Activated naive CD8-positive, alpha-beta T cell treated with anti-CD3 and anti-CD28 coated beads, Interleukin-2, amount 50 U/mL, for 16 hours (primary cell): ENCODE results near the gene FOXN1.
"Not testable (repeated sequence)": the region's sequence is repeated elsewhere in the genome, so short reads cannot be mapped to it uniquely, and the experiment has no call there.

Experiments
- DNase-seq: peaks from one replicate; pipeline ENCODE4 v3.0.0-alpha.2; 2020; ENCODE audit warnings: low read depth, low spot score

Gene FOXN1, protein sequence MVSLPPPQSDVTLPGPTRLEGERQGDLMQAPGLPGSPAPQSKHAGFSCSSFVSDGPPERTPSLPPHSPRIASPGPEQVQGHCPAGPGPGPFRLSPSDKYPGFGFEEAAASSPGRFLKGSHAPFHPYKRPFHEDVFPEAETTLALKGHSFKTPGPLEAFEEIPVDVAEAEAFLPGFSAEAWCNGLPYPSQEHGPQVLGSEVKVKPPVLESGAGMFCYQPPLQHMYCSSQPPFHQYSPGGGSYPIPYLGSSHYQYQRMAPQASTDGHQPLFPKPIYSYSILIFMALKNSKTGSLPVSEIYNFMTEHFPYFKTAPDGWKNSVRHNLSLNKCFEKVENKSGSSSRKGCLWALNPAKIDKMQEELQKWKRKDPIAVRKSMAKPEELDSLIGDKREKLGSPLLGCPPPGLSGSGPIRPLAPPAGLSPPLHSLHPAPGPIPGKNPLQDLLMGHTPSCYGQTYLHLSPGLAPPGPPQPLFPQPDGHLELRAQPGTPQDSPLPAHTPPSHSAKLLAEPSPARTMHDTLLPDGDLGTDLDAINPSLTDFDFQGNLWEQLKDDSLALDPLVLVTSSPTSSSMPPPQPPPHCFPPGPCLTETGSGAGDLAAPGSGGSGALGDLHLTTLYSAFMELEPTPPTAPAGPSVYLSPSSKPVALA

DNA sequence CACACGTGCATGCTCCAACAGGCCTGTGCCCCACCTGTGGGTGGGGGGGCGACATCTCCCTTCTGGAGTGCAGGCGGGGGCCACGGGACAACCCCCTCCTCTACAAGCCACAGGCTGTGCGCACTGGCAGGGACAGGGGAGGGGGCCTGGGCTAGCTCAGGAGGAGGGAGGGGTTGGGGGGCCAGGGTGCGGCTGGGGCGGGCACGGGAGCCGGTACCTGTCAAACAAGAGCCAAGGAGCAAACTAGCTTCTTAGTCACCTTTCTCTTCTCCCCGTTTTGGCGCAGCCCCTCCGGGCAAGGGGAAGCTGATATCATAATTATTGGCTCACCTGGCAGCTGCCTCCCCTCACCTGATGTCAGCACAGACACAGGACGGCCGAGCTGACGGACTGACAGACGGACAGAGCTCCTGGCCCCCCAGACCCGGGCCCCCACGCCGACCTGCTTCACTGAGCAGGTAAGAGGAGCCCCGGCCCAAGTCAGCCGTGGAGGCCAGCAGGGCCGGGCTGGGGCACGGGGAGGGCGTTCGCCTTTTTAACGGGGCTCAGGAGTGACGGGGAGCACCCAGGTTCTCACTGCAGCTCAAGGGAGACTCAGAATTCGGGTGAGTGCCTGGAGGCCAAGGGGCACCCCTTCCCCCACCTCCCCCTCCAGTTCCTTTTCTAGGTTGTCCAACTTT lies at the start of gene FOXN1:
Gene FOXN1, plus strand, starts transcription at position 363 of the 680 bp plus-strand sequence. CDS start 17,622 bp downstream, outside the sequence.
- DNase-seq: no peak

GRCh38 chr17:28457890-28458289 lies 48.3 kb upstream of the FOXN1 start:
- no peak for DNase-seq

DNA sequence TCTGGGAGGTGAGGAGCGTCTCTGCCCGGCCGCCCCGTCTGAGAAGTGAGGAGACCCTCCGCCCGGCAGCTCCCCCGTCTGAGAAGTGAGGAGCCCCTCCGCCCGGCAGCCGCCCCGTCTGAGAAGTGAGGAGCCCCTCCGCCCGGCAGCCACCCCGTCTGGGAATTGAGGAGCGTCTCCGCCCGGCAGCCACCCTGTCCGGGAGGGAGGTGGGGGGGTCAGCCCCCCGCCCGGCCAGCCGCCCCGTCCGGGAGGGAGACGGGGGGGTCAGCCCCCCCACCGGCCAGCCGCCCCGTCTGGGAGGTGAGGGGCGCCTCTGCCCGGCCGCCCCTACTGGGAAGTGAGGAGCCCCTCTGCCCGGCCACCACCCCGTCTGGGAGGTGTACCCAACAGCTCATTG lies 47.3 kb upstream of the FOXN1 start:
- not testable (repeated sequence) for DNase-seq

DNA sequence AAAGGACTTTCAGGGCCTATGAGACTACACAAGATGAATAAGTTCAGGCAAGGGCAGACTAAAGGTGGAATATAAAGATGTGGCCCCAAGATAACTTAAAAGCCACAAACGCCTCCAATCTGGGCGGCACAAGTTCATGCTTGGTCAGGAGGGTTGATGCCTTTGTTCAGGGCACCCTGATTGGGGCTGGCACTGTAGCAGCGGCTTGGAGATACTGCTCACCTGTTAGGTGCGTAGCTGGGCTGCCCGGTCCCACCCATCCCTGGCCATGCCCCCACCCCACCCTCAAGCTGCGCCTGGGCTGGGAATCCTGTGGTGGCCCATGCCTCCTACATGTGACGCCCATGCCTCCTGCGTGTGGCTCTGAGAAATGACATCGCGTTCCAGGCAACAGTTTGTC lies 45.2 kb upstream of the FOXN1 start:
- DNase-seq: no peak

DNA sequence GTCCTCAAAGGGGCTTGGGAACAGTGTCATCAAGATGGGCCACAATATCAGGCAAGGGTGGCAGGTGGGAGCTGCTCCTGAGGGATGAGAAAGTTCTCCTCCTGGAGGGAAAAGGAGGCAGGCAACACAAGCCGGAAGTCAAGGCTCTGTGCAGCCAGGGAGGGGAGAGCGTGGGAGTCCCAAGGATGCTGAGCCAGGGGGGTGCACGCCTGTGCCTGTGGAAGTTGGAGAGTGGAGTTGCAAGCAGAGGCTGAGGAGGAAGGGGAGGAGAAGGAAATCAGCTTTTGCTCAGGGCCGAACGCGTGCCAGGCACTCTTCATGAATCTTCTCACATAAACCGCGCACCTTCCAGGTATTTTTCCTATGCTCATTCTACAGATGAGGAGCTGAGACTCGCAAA lies 40.1 kb upstream of the FOXN1 start:
- no peak for DNase-seq

- DNase-seq: no peak
Observed at GRCh38 chr17:28466521-28467048, 39.6 kb upstream of the FOXN1 start.

- no peak for DNase-seq
Observed at GRCh38 chr17:28467456-28468025, 38.6 kb upstream of the FOXN1 start.

DNA sequence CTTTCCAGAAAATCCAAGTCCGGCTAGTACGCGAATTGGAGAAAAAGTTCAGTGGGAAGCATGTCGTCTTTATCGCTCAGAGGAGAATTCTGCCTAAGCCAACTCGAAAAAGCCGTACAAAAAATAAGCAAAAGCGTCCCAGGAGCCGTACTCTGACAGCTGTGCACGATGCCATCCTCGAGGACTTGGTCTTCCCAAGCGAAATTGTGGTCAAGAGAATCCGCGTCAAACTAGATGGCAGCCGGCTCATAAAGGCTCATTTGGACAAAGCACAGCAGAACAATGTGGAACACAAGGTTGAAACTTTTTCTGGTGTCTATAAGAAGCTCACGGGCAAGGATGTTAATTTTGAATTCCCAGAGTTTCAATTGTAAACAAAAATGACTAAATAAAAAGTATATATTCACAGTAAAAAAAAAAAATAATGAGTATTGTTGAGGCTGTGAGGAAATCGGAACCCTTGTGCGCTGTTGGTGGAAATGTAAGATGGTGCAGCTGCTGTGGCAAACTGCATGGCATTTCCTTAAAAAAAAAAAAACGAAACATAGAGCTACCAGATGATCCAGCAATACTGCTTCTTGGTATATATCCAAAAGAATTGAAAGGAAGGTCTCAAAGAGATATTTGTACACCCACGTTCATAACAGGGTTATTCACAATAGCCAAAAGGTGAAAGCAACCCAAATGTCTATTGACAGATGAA lies 38.0 kb upstream of the FOXN1 start:
- not testable (repeated sequence) for DNase-seq

- no peak for DNase-seq
Observed at GRCh38 chr17:28468781-28469180, 37.4 kb upstream of the FOXN1 start.

- DNase-seq: no peak
Observed at GRCh38 chr17:28469376-28469775, 36.8 kb upstream of the FOXN1 start.

DNA sequence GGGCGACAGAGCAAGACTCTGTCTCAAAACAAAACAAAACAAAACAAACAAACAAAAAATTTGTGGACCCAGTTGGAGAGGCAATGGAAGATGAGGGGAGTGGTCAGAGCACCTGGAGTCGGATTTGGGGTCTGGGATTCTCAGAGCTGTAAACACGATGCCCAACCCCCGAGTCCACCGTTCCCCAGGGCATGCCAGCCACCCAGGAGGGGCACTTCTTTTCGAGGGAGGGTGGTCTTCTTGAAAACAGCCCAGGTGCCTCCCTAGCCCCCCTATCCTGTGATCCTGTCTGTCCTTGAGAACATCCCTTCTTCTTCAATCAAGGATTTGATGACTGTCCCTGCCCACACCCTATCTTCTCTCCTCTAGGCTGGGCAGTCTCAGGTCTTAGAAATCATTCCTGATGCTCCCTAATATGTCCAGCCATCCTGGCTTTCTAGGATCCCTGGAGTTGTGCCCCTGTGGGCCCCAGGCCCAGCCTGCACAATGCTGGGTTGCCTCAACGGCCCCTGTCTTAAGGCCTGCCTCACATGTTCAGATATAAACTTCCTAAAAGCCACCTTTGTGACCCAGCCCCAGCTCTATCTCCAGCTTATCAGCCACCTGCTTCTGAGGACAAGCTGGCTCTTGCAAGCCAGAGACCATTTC lies 35.8 kb upstream of the FOXN1 start:
- DNase-seq: no peak

- DNase-seq: no peak
Observed at GRCh38 chr17:28470914-28471366, 35.2 kb upstream of the FOXN1 start.

DNA sequence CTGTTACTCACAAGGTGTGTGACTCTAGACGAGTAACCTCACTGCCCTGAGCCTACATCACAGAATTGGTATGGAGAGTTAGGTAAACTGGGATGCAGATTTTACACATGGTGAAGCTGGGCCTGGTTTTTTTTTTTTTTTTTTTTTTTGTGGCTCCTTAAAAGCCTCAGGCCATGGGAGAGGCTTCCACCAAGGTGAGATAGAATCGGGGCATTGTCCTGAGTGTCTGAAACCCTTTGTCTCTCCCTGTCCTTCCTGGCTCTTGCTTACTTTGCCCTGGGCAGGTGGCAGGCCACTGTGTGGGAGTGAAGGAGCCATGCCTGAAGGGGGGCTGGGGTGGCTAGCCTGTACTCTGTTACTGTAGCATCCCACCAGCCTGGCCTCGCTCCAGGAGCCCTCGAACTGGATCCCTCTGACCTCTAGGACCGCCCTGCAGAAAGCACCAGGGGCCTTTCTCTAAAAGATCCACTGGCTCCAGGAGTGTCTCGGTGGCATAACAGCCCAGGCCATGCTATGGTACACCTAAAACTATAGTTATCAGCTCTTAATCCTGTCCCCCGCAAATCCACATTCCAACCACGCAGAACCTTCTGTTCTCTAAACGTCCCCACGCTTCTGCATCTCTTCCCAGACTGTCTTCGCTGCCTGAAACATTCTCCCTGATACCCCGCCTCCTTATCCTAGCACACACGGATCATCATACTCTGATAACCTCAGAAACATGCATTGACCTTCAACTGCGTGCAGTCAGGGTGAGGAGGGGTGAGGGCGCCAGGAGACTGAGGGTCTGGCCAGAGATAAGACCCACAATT lies 34.4 kb upstream of the FOXN1 start:
- DNase-seq: no peak

DNA sequence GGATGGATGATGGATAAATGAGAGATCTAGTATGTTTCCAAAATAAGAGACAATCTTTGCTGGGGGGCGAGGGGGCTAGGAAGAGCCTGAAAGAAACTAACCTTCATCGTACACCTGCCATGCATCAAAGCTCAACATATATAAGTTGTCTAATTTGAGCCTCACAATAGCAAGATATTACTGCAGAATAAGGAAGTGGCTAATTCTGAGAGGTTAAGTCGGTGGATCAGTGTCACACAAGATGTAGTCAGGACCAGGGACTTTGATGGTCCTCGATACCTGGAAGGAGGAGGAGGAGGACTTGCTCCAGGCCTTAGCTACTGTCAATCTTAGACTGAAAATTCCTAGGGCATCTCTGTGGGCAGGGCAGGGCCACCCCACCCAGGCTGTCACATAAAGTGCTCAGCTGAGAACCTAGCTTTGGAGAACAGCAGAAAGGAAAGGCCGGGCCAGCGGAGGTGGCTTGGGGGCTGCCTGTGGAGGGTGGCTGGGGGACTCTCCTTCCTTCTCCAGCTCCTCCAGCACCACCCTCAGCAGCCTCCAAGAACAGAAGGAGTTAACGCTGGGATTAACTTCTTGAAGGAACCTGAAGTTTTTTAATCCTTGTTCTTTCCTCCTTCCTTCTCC lies 33.2 kb upstream of the FOXN1 start:
- no peak for DNase-seq

- no peak for DNase-seq
Observed at GRCh38 chr17:28473542-28473941, 32.6 kb upstream of the FOXN1 start, which contains the start of gene SLC13A2. Gene SLC13A2 (plus strand): TSS chr17:28473644. CDS start chr17:28473713, 69 bp downstream.

- no peak for DNase-seq
Observed at GRCh38 chr17:28474111-28474531, 32.0 kb upstream of the FOXN1 start.

DNA sequence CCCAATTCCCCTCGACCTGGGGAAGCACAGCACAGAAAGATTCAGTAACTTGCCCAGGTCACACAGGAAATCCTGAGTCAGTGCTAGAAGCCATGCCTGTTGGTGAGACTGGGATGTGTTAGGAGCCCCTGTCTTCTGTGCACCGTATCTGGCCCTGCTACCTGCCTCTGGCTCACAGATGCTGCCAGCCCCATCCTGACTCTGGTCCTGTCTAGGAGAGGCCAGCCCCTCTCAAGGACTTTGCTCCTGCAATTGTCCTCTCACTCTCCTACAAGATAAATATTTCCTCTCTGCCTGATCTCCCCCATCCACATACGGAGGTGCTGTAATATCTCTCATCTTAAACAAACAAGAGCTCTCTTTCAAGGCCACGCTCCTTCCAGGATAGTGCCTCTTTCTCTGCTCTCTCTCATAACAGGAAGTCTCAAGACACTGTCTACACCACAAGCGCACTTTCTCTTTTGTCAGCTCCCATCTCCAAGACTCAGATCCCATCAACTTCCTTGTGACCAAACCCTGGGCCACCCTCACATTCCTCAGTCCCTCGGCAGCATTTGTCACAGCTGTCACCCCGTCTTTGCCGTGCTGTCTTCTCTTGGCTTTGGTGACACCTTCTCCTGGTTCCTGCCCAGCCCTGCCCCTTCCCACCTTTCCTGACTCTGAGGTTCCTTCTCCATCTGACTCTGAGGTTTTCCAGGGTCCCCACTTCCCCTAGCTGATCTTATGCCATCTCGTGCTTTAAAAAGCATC lies 30.8 kb upstream of the FOXN1 start:
- no peak for DNase-seq

DNA sequence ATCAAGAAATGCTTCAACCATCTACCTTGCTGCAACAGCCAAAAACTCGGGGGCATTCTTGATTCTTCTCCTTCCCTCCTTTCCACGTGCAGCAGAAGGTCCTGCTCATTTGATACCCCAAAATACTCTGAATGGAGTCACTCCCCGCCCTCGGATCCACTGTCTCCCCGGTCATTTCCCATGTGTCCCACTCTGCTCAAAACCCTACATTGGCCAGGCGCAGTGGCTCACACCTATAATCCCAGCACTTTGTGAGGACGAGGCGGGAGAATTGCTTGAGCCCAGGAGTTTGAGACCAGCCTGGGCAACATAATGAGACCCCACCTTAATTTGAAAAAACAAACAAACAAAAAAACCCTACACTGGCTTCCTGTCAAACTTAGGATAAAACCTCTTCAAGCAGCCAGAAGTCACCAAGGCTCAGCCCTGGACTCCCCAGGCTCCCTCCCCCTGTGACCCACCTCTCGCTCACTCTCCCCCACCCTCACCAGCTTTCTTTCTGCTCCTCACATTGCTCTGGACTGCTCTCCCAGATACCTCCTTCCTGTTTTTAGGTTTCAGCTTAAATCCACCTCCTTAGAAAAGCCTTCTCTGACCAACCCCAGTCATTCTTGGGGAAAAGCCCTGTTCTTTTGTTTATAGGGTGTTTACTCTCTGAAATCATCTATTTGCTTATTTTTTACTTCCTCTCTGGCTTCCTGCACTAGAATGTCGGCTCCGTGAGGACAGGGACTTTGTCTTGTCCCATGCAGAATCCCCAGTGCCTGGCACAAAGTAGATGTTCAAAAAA lies 29.9 kb upstream of the FOXN1 start:
- no peak for DNase-seq
